Measurements from ENCODE around the gene MYO1D. TPM values are rescaled to one million over a fixed set of nuclear protein-coding genes. Genes with fewer than 3 reads are reported as not detected.

The MYO1D gene
- total and polyA plus RNA-seq, 2 donors (not counting 1 experiment from before 2014, with no cell fraction given), result 5.4 to 26.7 TPM

GRCh38 chr17:32504166-32504990 lies 372.5 kb downstream of the MYO1D start:
- peak overlapping the region; percentile 95 for H3K27ac ChIP-seq (ENCODE audit: low read length in 2 of 2)
- H3K27me3 ChIP-seq (replicated peaks in 1 of 4; ENCODE audit: control extremely low read depth in 1 of 4, control insufficient read depth in 3 of 4, insufficient read depth in 4 of 4, low read length in 3 of 4), result no peaks in the 10 kb centered on the region
- TF ChIP-seq EZH2 (IDR thresholded peaks at IDR 0.05; ENCODE audit: borderline replicate concordance, insufficient read depth, low read depth, low read length, poor library complexity, severe bottlenecking) (no peak), CTCF (IDR thresholded peaks at IDR 0.05) (no peak)
- Mint-ChIP-seq H3K27ac (peak overlapping the region; percentile 98), H3K4me3 (peak overlapping the region; percentile 81), H3K4me1 (peaks cover 55% of the 10 kb centered on the region), H3K9me3 (ENCODE audit: insufficient read depth) (no peaks in the 10 kb centered on the region), H3K27me3 (no peaks in the 10 kb centered on the region)
- peak overlapping the region; percentile 44 for H3K9ac ChIP-seq (ENCODE audit: low read length)
- peak overlapping the region in 2 of 5 experiments; percentile 15 to 17 for H3K4me3 ChIP-seq (ENCODE audit: control extremely low read depth in 1 of 5, extremely low read depth in 1 of 5, insufficient read depth in 1 of 5, low read depth in 2 of 5, low read length in 4 of 5)
- ATAC-seq (ENCODE audit: low read depth) (no peak), DNase-seq (no peak)
- H4K20me1 ChIP-seq (ENCODE audit: control insufficient read depth, insufficient read depth, low read length, poor library complexity, severe bottlenecking), result no peaks in the 10 kb centered on the region
- peak overlapping the region; percentile 32 for H2AFZ ChIP-seq (ENCODE audit: insufficient read depth, low read depth, low read length, poor library complexity, severe bottlenecking)
- H3K4me1 ChIP-seq (ENCODE audit: control insufficient read depth in 2 of 2, insufficient read depth in 2 of 2, low read length in 2 of 2), result peaks cover 53 to 55% of the 10 kb centered on the region in 2 donors
- WGBS (ENCODE audit: insufficient coverage), result 85% methylated on average over 15 of the region's 18 CpGs
- ChIA-PET CTCF (interaction anchor here (1.3 to 1.6 kb wide), 5 partner anchors 9 to 22 kb away, joined by 3 to 7 read pairs (median 4); no protein-coding TSS in a partner anchor), POLR2A (interaction anchor here (0.6 to 1.0 kb wide), 4 partner anchors 11 to 154 kb away, joined by 3 read pairs; no protein-coding TSS in a partner anchor)
- no peaks in the 10 kb centered on the region for H3K36me3 ChIP-seq (replicated peaks in 1 of 2; ENCODE audit: control extremely low read depth in 1 of 2, control insufficient read depth in 1 of 2, extremely low read depth in 1 of 2, insufficient read depth in 2 of 2, low read length in 1 of 2)
- peak overlapping the region; percentile 70 for H3K4me2 ChIP-seq (replicated peaks; ENCODE audit: low read depth, low read length, poor library complexity, severe bottlenecking)
- H3K79me2 ChIP-seq (ENCODE audit: control insufficient read depth, insufficient read depth, low read length), result peaks cover 9% of the 10 kb centered on the region
- intact Hi-C loops (cut with micrococcal nuclease), result no loop called here
- no peaks in the 10 kb centered on the region for H3K9me3 ChIP-seq (ENCODE audit: control extremely low read depth in 1 of 3, control insufficient read depth in 2 of 3, insufficient read depth in 1 of 3, low read length in 2 of 3)
